Measurements from ENCODE around the gene SAMD4A. TPM values are rescaled to one million over a fixed set of nuclear protein-coding genes. Genes with fewer than 3 reads are reported as not detected.

Gene SAMD4A
- total and polyA plus RNA-seq, 7 experiments from 2014 or later, result 0.73 to 5.7 (median 1.7) TPM; not detected in 2

GRCh38 chr14:54664961-54665360, 98.0 kb downstream of the SAMD4A start:
- Histone ChIP-seq H3K9me3 (ENCODE audit: control insufficient read depth in 2 of 3, low read length in 3 of 3) (no peaks in the 10 kb centered on the region), H3K4me3 (ENCODE audit: low read length) (no peak overlapping the region), H3K27ac (ENCODE audit: low read depth, low read length) (no peak overlapping the region), H3K36me3 (ENCODE audit: control insufficient read depth in 2 of 3, insufficient read depth in 3 of 3, low read length in 3 of 3) (no peaks in the 10 kb centered on the region), H3K27me3 (ENCODE audit: control insufficient read depth in 2 of 2, insufficient read depth in 2 of 2, low read length in 2 of 2) (peaks cover 0 to 4% of the 10 kb centered on the region in 2 donors), H3K4me1 (ENCODE audit: control insufficient read depth in 2 of 2, insufficient read depth in 2 of 2, low read length in 2 of 2) (peaks cover 0 to 5% of the 10 kb centered on the region in 2 donors)
- Mint-ChIP-seq H3K27ac (no peak overlapping the region), H3K36me3 (no peaks in the 10 kb centered on the region), H3K9me3 (no peaks in the 10 kb centered on the region), H3K4me3 (no peak overlapping the region), H3K27me3 (peaks cover 0 to 50% (median 8%) of the 10 kb centered on the region in 5 donors), H3K4me1 (peaks cover 0 to 7% (median under 1%) of the 10 kb centered on the region in 7 donors)
- ChIA-PET POLR2A (no interaction called here), CTCF (no interaction called here)
- DNase-seq (no peak), ATAC-seq (no peak)
- intact Hi-C loops (cut with micrococcal nuclease), result loop anchor here in 1 of 2 donors (5.0 kb wide), 1 partner anchor 38 kb away; no protein-coding TSS in a partner anchor

GRCh38 chr14:54665946-54666345, 99.0 kb downstream of the SAMD4A start:
- Histone ChIP-seq H3K9me3 (ENCODE audit: control insufficient read depth in 2 of 3, low read length in 3 of 3) (no peaks in the 10 kb centered on the region), H3K4me3 (ENCODE audit: low read length) (no peak overlapping the region), H3K27me3 (ENCODE audit: control insufficient read depth in 2 of 2, insufficient read depth in 2 of 2, low read length in 2 of 2) (no peaks in the 10 kb centered on the region), H3K4me1 (ENCODE audit: control insufficient read depth in 2 of 2, insufficient read depth in 2 of 2, low read length in 2 of 2) (peaks cover 0 to 15% of the 10 kb centered on the region in 2 donors), H3K36me3 (ENCODE audit: control insufficient read depth in 2 of 3, insufficient read depth in 3 of 3, low read length in 3 of 3) (no peaks in the 10 kb centered on the region), H3K27ac (ENCODE audit: low read depth, low read length) (no peak overlapping the region)
- Mint-ChIP-seq H3K36me3 (no peaks in the 10 kb centered on the region), H3K4me1 (peaks cover 0 to 17% (median 4%) of the 10 kb centered on the region in 7 donors), H3K27ac (no peak overlapping the region), H3K27me3 (peaks cover 0 to 46% (median 9%) of the 10 kb centered on the region in 5 donors), H3K4me3 (no peak overlapping the region), H3K9me3 (no peaks in the 10 kb centered on the region)
- DNase-seq, result no peak
- no peak for ATAC-seq
- intact Hi-C loops (cut with micrococcal nuclease), result no loop called here
- ChIA-PET POLR2A (no interaction called here), CTCF (no interaction called here)

GRCh38 chr14:54667026-54667744, 100.3 kb downstream of the SAMD4A start:
- CTCF ChIA-PET, result interaction anchor here (0.7 kb wide), 1 partner anchor 10 kb away, joined by 3 read pairs; no protein-coding TSS in a partner anchor
- no peak for ATAC-seq

GRCh38 chr14:54667764-54668163, 100.8 kb downstream of the SAMD4A start:
- Histone ChIP-seq H3K27ac (ENCODE audit: low read depth, low read length) (no peak overlapping the region), H3K27me3 (ENCODE audit: control insufficient read depth in 2 of 2, insufficient read depth in 2 of 2, low read length in 2 of 2) (peaks cover 0 to 4% of the 10 kb centered on the region in 2 donors), H3K36me3 (ENCODE audit: control insufficient read depth in 2 of 3, insufficient read depth in 3 of 3, low read length in 3 of 3) (no peaks in the 10 kb centered on the region), H3K4me1 (ENCODE audit: control insufficient read depth in 2 of 2, insufficient read depth in 2 of 2, low read length in 2 of 2) (peaks cover 0 to 17% of the 10 kb centered on the region in 2 donors), H3K9me3 (ENCODE audit: control insufficient read depth in 2 of 3, low read length in 3 of 3) (no peaks in the 10 kb centered on the region), H3K4me3 (ENCODE audit: low read length) (no peak overlapping the region)
- peaks cover 0 to 4% (median 0%) of the 10 kb centered on the region in 5 donors for H3K36me3 Mint-ChIP-seq
- CTCF ChIA-PET, result interaction anchor here (0.7 kb wide), 1 partner anchor 10 kb away, joined by 3 read pairs; no protein-coding TSS in a partner anchor
- intact Hi-C loops (cut with micrococcal nuclease), result no loop called here
- H3K27ac Mint-ChIP-seq, result no peak overlapping the region
- no peak overlapping the region for H3K4me3 Mint-ChIP-seq
- DNase-seq, result no peak
- no peak for ATAC-seq
- POLR2A ChIA-PET, result no interaction called here
- H3K9me3 Mint-ChIP-seq, result no peaks in the 10 kb centered on the region
- peaks cover 0 to 24% (median 7%) of the 10 kb centered on the region in 7 donors for H3K4me1 Mint-ChIP-seq
- H3K27me3 Mint-ChIP-seq, result peaks cover 0 to 38% (median 11%) of the 10 kb centered on the region in 5 donors

More at GRCh38 chr14:54667026-54667744, 100.3 kb downstream of the SAMD4A start:
- no peak overlapping the region for H3K4me3 ChIP-seq (ENCODE audit: low read length)
- POLR2A ChIA-PET, result no interaction called here
- H3K9me3 ChIP-seq (ENCODE audit: control insufficient read depth in 2 of 3, low read length in 3 of 3), result no peaks in the 10 kb centered on the region
- H3K9me3 Mint-ChIP-seq, result no peaks in the 10 kb centered on the region
- H3K4me1 ChIP-seq (ENCODE audit: control insufficient read depth in 2 of 2, insufficient read depth in 2 of 2, low read length in 2 of 2), result peaks cover 0 to 17% of the 10 kb centered on the region in 2 donors
- H3K36me3 Mint-ChIP-seq, result peaks cover 0 to 4% (median 0%) of the 10 kb centered on the region in 5 donors
- H3K36me3 ChIP-seq (ENCODE audit: control insufficient read depth in 2 of 3, insufficient read depth in 3 of 3, low read length in 3 of 3), result no peaks in the 10 kb centered on the region
- peaks cover 0 to 2% of the 10 kb centered on the region in 2 donors for H3K27me3 ChIP-seq (ENCODE audit: control insufficient read depth in 2 of 2, insufficient read depth in 2 of 2, low read length in 2 of 2)
- intact Hi-C loops (cut with micrococcal nuclease), result no loop called here
- H3K27me3 Mint-ChIP-seq, result peaks cover 0 to 36% (median 11%) of the 10 kb centered on the region in 5 donors
- H3K4me1 Mint-ChIP-seq, result peaks cover 0 to 22% (median 7%) of the 10 kb centered on the region in 7 donors
- DNase-seq, result no peak
- H3K27ac ChIP-seq (ENCODE audit: low read depth, low read length), result no peak overlapping the region
- H3K4me3 Mint-ChIP-seq, result no peak overlapping the region
- no peak overlapping the region for H3K27ac Mint-ChIP-seq

- DNase-seq (no peak), ATAC-seq (peak; percentile 76)
- no peaks in the 10 kb centered on the region for H3K36me3 ChIP-seq (ENCODE audit: control insufficient read depth in 2 of 3, insufficient read depth in 3 of 3, low read length in 3 of 3)
- peaks cover 0 to 30% (median 3%) of the 10 kb centered on the region in 7 donors for H3K4me1 Mint-ChIP-seq
- H3K9me3 Mint-ChIP-seq, result no peaks in the 10 kb centered on the region
- H3K9me3 ChIP-seq (ENCODE audit: control insufficient read depth in 2 of 3, low read length in 3 of 3), result no peaks in the 10 kb centered on the region
- H3K27me3 ChIP-seq (ENCODE audit: control insufficient read depth in 2 of 2, insufficient read depth in 2 of 2, low read length in 2 of 2), result peaks cover 0 to 4% of the 10 kb centered on the region in 2 donors
- ChIA-PET CTCF (no interaction called here), POLR2A (no interaction called here)
- H3K4me1 ChIP-seq (ENCODE audit: control insufficient read depth in 2 of 2, insufficient read depth in 2 of 2, low read length in 2 of 2), result peaks cover 0 to 17% of the 10 kb centered on the region in 2 donors
- peak overlapping the region in 1 of 10 donors; percentile 40 for H3K4me3 Mint-ChIP-seq
- H3K36me3 Mint-ChIP-seq, result peaks cover 0 to 4% (median 0%) of the 10 kb centered on the region in 5 donors
- no peak overlapping the region for H3K4me3 ChIP-seq (ENCODE audit: low read length)
- H3K27ac Mint-ChIP-seq, result peak overlapping the region in 1 of 9 donors; percentile 7
- H3K27me3 Mint-ChIP-seq, result peaks cover 0 to 31% (median 11%) of the 10 kb centered on the region in 5 donors
- intact Hi-C loops (cut with micrococcal nuclease), result no loop called here
- no peak overlapping the region for H3K27ac ChIP-seq (ENCODE audit: low read depth, low read length)
Measured at GRCh38 chr14:54669721-54670561, 103.0 kb downstream of the SAMD4A start.

- Mint-ChIP-seq H3K27ac (no peak overlapping the region), H3K4me1 (peaks cover 0 to 30% (median 3%) of the 10 kb centered on the region in 7 donors), H3K4me3 (no peak overlapping the region), H3K36me3 (peaks cover 0 to 4% (median 0%) of the 10 kb centered on the region in 5 donors), H3K27me3 (peaks cover 0 to 27% (median 11%) of the 10 kb centered on the region in 5 donors), H3K9me3 (no peaks in the 10 kb centered on the region)
- intact Hi-C loops (cut with micrococcal nuclease), result no loop called here
- no peak overlapping the region for H3K4me3 ChIP-seq (ENCODE audit: low read length)
- POLR2A ChIA-PET, result interaction anchor here (0.6 kb wide), 1 partner anchor 306 kb away, joined by 3 read pairs; no protein-coding TSS in a partner anchor
- peaks cover 0 to 17% of the 10 kb centered on the region in 2 donors for H3K4me1 ChIP-seq (ENCODE audit: control insufficient read depth in 2 of 2, insufficient read depth in 2 of 2, low read length in 2 of 2)
- no peak for ATAC-seq
- H3K9me3 ChIP-seq (ENCODE audit: control insufficient read depth in 2 of 3, low read length in 3 of 3), result no peaks in the 10 kb centered on the region
- H3K27me3 ChIP-seq (ENCODE audit: control insufficient read depth in 2 of 2, insufficient read depth in 2 of 2, low read length in 2 of 2), result peaks cover 0 to 4% of the 10 kb centered on the region in 2 donors
- H3K27ac ChIP-seq (ENCODE audit: low read depth, low read length), result no peak overlapping the region
- DNase-seq, result no peak
- no peaks in the 10 kb centered on the region for H3K36me3 ChIP-seq (ENCODE audit: control insufficient read depth in 2 of 3, insufficient read depth in 3 of 3, low read length in 3 of 3)
- CTCF ChIA-PET, result no interaction called here
Measured at GRCh38 chr14:54671537-54671936, 104.6 kb downstream of the SAMD4A start.
